ENCODE data around the gene ITIH4.
A peak's percentile ranks its signal among the peaks of the same experiment; 100 is the strongest.

ITIH4 gene

DNA sequence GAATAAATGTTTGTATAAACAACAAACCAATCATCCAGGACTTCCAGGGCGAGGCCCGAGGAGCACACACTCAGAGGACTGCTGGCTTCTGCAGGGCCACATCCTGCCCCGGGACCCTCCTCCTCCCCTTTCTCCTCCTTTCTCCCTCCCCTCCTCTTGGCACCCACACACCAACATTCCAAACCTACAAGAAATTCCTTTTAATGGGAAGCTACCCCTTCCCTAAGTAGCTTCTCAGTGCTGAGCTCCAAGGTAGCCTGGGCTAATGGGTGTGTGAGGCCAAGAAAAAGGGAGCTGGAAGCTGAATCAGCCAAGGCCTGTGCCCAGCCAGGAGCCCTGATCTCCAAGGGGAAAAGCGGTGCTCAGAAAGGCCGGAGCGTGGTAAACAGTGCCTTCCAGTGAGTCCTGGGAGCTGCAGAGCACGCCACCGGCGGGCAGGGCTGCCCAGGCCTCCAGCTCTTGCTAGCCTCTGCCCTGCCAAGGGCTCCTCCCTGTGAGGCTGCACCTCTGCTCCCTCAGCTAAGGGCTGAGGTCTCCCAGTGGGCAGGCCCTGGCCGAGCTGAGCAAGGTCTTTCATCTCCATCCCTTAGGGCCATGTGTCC is 32.0 kb downstream of the ITIH4 start:
- peak; percentile 51 for DNase-seq (ENCODE audit: low spot score)

DNA sequence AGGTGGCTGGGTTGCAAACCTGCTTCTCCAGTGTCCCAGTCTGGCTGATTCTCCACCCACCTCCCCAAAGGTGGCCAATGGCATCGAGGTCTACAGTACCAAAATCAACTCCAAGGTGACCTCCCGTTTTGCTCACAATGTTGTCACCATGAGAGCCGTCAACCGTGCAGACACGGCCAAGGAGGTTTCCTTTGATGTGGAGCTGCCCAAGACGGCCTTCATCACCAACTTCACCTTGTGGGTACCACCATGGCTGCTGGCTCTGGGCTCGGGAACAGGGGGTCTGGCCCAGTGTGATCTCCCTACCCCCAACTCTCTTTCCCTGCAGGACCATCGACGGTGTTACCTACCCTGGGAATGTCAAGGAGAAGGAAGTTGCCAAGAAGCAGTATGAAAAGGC is 34.1 kb downstream of the ITIH4 start:
- no peak for DNase-seq (ENCODE audit: low spot score)

DNA sequence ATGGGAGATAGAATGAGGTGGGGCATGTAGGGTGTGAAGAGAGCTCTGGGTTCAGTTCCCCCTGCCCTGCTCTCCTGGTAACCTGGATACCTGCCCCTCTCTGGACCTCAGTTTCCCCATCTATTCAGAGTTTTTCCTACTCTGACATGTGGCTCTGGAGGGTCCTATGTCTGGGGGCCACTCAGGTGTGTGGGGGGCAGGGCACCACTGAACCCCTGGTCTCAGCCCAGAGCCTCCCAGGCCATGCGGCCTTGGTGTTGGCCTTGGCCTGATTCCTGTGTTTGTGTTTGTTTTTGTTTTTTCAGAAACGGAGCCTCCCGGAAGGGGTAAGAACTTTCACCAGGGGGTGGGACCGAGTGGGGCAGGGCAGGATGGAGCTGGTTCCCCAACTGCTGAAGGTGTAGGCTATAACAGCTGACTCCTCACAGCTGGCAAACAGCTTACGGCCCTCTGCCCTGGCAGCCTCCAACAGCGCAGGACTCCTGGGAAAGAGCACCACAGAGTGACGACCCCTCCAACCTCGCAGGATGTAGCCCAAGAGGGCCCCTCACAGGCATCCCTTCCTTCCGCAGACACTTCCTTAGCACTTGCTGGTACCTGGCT is 35.1 kb downstream of the ITIH4 start:
- DNase-seq (ENCODE audit: low spot score): no peak

DNA sequence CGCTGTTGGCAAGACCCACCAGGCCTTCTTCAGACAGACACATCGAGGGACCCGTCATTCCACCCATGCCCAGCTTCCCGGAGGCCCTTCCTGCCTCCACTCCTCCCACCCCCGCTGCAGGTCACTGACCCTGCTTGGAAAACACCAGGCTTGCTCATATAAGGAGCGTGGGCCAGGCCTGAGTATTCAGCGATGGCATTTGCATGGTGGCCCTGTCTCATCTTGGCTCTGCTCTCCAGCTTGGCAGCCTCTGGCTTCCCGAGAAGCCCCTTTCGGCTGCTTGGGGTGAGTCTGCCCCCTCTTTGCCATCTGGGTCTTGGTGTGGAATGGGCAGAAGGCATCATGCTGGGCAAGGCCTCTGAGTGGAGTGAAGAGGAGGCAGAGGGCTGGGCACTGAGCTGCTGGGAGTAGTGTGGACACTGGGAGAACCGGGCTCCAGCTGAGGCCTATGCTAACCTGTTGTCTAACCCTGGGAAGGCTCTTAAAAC is 35.8 kb downstream of the ITIH4 start, which contains the start of gene ITIH3:
Gene ITIH3 (plus strand): TSS at position 185 of the 488 bp plus-strand sequence. CDS start 8 bp downstream, at position 193.
- no peak for DNase-seq (ENCODE audit: low spot score)

DNA sequence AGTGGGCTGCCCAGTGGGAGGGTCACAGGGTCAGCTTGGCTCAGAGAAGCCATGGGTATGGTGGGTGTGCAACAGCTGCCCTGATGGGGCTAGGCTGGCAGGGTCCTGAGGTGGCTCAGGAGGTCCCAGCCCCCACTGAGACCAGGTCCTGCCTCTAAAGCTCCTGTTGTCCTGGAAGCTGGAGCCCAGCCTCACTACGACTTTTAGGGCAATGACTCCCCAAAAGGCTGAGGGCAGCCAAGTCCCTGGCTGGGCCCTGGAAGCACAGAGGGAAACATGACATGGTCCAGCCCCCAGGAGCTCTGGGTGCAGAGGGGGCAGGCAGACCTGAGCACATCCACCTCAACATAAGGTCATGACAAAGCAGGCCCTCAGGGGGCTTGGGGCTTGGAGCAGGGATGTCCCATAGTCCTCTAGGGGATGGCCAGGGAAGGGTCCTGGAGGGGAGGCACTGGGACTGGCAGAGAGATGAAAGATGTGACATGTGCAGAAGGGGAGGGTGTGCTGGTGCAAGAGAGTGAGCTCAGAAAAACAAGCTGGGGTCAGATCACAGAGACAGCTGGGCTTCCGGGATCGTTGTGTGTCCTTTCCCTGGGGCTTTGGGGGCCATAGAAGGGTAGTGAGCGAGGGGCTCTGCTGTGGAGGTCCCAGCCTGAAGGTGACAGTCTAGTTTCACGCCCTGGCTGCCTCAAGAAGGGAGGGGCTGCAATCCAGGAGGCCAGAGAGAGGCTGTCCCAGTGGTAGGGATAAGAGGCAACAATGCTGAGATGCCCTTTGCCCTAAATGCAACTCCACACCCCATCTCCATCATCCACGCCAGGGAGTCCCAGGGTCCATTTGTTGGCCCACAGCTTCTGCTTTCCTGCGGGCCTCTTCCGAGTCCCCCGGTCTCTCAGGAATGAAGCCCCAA is 36.5 kb downstream of the ITIH4 start:
- DNase-seq (ENCODE audit: low spot score): no peak

DNA sequence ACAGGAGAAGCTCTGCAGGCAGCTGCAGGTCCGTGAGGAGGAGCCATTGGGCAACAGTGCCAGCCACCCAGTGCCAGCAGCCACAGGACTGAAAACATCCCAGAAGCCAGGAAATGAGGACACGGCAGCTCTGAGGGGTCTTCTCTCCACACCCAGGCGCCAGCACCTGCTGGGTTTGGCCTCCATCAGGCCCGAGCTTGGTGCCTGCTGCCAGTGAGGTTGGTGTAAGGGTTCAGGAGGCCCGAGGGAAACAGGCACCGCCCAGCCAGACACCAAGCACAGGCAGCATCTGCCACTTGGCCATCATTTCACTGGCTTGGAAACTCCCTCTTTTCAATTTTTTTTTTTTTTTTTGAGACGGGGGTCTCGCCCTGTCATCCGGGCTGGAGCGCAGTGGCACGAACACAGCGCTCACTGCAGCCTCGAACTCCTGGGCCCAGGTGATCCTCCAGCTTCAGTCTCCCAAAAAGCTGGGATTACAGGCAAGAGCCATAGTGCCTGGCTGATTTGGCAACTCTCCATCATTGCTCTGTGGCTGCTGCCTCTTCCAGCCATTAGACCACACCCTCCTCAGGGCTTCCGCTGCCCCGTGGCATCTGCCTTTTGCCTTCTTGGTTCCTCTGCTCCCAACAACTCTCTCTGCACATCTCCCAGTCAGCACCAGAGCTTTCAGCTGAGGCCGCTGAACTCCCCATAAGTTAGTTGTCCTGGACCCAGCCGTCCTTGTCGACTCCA is 37.3 kb downstream of the ITIH4 start:
- DNase-seq (ENCODE audit: low spot score): peak; percentile 68

DNA sequence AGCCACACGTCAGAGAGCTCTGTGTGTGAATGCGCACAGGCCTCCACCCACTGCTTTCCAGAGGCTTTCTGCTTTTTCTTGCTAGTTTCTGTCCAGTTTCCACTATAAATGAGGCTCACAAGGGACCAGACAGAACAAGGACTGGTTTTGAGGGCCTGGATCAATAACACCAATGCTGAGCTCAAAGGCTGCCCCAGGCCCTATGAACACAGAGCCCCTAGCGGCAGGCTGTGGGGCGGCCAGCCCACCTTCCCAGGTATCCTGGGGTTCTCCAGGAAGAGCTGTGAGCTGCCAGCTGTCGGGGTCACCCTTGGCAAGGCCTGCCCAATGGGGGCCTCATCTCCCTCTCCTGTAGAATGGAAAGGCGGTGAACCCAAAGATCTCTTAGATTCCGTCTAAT is 38.1 kb downstream of the ITIH4 start:
- DNase-seq (ENCODE audit: low spot score): no peak

DNA sequence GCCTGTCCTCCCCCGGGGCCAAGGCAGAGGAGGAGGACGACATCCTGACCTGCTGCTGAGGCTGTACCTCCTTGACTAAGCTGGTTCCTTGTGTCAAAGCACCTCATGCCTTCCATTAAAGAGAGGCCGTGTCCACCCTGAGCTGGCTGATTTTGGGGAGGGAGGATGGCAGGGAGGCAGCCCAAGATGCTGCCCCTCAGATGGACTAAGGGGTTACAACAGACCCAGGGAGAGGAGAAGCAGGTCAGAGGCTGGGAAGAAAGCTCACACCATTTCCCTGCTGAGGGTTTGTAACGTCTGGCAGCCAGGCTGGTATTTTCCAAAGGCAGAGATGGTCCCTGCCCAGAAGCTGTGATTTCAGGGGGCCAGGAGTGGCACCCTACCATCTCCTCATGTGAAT is 38.5 kb downstream of the ITIH4 start:
- DNase-seq (ENCODE audit: low spot score): no peak

DNA sequence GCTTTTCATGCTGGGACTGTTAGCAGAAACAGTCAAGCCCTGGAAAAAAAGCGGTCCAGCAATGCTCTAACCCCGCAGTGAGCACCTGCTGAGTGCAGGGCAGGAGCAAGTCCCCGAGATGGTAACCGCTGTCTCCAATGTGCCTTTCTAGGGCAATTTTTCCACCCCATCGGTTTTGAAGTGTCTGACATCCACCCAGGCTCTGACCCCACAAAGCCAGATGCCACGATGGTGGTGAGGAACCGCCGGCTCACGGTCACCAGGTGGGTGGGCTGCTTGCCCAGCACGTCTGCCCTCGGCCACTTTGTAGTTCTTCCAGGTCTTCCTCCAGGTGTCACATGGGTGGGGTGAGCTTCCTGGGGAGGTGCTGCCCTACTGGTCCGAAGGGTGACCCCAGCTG is 39.1 kb downstream of the ITIH4 start:
- no peak for DNase-seq (ENCODE audit: low spot score)

DNA sequence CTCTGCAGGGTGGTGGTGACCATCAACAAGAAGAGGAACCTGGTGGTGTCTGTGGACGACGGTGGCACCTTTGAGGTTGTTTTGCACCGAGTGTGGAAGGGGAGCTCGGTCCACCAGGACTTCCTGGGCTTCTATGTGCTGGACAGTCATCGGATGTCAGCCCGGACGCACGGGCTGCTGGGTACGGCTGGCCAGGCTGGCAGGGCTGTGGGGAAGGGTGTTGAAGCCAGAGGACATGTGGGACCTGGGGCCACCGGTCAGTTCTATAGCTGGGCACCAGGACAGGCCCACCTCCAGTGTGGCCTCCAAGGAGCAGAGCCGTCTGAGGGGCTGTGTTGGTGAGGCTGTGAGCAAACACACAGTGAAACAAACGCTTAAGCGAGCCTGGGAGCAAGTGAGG is 39.7 kb downstream of the ITIH4 start:
- no peak for DNase-seq (ENCODE audit: low spot score)

DNA sequence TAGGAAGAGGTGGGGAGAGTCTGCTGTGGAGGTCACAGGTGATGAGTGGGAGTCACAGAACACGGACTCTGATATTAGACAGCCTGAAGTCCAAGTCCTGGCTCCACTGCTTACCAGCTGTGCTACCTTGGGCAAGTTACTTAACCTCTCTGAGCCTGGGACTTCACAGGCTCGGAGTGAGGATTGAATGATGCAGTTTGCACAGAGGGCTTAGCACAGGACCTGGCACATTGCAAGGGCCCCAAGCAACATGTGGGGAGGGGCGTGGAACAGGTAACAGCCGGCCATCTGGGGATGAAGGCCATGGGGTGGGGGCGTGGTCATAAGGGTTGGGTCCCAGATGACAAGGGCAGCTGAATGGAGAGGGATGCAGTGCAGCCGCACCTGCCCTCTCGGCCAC is 40.1 kb downstream of the ITIH4 start:
- no peak for DNase-seq (ENCODE audit: low spot score)

DNA sequence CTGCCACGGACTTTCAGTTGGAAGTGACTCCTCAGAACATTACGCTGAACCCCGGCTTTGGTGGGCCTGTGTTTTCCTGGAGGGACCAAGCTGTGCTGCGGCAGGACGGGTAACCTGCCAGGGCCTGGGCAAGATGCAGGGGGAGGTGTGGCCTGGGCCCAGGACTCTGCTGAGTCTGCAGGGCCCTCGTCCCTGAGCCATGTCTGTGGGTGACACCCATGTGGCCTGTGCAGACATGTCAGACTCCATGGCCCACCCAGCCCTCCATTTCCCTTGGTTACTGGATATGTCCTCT is 40.8 kb downstream of the ITIH4 start:
- no peak for DNase-seq (ENCODE audit: low spot score)

DNA sequence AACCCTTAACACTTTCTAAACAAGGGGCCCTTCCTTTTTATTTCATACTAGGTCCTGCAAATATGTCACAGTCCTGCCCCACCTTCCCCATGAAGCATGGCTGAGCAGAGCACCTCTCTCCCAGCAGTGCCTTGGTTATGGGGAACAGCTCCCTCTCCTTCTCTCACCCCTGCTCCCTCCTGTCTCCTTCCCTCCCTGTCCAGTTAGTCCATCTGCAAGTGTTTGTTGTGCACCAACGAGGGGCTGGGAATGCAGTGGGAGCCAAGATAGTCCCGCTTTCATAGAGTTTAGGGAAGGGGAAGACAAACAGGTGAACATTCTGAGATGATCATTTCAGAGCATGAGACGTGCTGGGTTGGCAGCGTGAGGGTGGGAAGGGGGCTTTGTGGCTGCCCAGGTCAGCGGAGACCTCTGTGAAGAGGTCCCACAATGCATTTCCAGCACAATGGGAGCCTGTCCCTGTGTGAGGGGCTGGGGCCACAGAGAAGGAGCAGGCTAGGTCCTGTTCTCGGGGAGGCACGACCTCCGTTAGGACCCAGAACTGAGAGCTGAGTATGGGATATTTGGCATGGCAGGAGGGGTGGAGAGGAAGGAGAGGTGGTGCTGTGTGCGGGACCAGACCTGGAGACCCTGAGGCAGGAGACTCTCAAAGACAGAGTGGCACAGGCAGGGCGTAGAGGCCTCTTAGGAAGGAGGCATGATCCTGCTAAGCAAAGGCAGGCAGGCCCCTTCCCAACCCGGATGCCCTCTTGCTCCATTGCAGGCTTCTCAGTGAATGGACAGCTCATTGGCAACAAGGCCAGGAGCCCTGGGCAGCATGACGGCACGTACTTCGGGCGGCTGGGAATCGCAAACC is 41.4 kb downstream of the ITIH4 start:
- DNase-seq (ENCODE audit: low spot score): no peak

DNA sequence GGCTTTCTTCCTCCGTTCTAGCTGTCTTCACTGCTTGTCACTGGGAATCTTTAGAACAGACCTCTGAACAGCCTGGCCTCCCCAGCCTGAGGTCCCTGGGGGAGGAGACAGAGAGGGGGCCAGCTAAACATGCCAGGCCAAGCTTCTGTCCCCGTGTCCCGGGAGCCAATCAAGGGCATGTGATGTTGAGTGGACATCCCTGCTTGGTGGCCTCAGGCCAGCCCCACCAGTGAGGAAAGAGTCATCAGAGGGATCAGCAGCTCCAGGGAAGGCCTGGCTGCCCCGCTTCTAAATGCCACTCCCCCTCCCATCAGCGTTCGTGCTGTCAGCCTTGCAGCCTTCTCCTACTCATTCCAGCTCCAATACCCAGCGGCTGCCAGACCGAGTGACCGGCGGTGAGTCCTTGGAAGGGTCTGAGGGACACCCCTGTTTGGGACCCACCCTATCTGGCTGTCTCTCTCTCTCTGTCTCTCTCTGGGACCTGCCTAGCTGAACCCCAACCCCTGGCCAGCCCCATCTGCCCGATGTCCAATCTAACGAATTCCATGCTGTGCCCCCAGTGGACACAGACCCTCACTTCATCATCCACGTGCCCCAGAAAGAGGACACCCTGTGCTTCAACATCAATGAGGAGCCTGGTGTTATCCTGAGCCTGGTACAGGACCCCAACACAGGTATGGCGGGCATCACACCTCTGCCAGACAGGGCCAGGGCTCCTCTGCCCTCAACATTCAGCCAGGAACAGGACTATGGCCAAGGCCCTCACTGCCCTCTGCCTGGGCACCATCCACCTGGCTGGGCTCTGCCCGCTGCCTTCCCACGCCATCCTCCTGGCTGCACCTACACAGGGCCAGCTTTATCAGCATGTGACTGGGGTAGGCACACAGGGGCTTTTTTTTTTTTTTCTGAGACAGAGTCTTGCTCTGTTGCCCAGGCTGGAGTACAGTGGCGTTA is 42.5 kb downstream of the ITIH4 start:
- no peak for DNase-seq (ENCODE audit: low spot score)

DNA sequence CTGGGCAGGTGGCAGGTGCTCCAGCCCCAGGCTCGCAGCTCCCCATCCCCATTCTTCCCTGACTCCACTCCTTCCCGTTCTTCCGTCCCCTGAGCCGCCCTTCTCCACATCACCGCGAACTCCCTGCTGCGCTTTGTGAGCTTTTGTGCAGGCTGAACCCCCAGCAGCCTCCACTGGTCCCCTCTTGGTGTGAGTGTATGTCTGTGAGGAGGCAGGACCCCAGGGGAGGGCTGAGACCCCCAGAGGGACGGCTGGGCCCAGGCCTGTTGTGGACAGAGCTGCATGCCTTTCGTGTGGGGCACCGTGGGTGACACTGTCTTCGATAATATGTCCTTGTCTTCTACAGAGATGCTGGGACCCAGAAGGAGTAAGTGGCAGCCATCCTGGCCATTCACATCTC is 43.2 kb downstream of the ITIH4 start:
- no peak for DNase-seq (ENCODE audit: low spot score)

DNA sequence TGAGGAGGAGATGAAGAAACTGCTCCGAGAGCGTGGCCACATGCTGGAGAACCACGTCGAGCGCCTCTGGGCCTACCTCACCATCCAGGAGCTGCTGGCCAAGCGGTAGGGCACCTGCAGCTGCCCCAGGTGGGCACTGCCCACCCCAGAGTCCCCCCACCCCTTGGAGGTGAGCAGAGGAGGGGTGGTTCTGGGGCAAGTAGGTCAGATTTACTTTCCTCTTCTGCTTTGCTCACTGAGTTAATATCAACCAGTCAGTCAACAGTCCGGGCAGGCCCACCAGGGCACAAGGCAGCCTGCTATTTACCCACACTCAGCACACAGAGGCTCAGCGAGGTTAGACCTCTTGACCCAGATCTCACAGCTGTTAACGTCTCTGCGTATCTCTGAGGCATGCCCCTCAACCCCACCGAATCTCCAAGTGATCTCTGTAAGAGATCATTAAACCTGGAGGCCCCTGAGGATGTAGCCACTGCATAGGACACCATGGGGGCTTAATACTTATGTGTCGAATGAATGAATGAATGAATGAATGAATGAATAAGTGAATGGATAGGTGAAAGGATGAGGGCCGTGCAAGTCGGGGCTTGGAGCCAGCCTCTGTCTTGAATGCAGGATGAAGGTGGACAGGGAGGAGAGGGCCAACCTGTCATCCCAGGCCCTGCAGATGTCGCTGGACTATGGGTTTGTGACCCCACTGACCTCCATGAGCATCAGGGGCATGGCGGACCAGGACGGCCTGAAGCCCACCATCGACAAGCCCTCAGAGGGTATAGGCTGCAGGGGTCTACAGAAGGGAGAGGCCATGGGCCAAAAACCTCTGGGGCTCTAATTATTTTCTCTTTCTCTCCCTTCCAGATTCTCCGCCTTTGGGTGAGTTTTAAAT is 43.9 kb downstream of the ITIH4 start:
- no peak for DNase-seq (ENCODE audit: low spot score)

DNA sequence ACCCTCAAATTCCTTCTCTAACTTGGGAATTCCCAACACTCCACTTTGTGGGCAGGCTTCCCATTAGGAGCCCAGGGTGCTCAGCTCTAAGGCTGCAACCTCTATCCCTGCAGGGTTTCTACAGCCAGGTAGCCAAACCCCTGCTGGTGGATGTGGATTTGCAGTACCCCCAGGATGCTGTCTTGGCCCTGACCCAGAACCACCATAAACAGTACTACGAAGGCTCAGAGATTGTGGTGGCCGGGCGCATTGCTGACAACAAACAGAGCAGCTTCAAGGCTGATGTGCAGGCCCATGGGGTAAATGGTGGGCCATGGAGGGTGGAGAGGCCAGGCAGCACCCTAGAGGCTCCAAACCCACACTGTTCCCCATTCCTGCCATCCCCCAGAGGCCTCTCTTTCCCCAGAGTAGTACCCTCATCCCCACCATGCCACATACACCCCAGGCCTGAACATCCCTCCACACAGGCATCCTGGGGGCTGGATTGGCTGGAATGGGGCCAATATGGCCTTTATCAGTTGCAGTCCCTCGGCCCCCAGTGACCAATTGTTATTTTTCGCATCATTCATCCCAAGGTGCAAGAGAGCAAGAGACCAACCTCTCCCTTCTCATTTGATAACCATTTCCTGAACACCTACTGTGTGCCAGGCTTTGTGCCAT is 45.4 kb downstream of the ITIH4 start:
- no peak for DNase-seq (ENCODE audit: low spot score)

DNA sequence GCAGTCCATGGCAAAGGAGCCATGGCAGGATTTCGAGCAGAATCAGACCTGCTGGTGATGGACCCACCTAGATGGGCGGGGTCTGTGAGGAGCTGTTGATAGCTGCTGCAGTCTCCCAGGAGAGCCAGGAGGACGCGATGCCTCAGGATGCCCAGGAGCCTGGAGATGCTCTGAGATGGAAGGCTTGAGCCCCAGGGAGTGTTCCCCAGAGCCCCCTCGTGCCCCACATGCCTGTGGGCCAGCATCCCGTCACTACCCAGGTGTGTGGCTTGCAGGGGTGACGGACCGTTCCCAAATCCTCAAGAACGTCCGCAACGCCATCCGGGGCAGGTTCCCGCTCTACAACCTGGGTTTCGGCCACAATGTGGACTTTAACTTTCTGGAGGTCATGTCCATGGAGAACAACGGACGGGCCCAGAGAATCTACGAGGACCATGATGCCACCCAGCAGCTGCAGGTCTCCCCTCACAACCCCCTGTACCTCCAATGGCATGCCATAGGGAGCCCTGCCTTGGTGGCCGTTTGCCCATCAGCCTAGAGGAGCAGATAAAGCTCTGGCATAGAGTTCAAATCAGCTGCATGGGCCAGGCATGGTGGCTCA is 46.4 kb downstream of the ITIH4 start:
- no peak for DNase-seq (ENCODE audit: low spot score)

DNA sequence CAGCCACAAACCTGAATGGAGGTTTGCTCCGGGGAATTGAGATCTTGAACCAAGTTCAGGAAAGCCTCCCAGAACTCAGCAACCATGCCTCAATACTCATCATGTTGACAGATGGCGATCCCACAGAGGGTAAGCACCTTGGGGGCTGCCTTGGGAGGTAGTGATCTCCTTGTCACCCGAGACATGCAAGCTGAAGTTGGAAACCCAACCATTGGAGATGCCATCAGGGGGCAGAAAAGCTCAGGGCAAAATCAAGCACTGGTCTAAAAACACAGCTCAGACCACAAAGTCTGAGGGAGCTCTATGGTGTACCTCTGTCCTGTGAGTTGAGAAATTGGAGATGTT is 47.3 kb downstream of the ITIH4 start:
- no peak for DNase-seq (ENCODE audit: low spot score)

All from GM03348 (cell line).